Femur (tissue), 1 donor: ENCODE results near the gene PBRM1.

ENCODE experiments used
- DNase-seq: peaks from one replicate; pipeline ENCODE4 v3.0.0-alpha.2; 2017

The PBRM1 gene

GRCh38 chr3:52655895-52656294, 29.8 kb downstream of the PBRM1 start:
- no peak for DNase-seq

GRCh38 chr3:52651592-52651991, 34.1 kb downstream of the PBRM1 start:
- no peak for DNase-seq

GRCh38 chr3:52650439-52650838, 35.3 kb downstream of the PBRM1 start:
- DNase-seq, result no peak

- DNase-seq, result no peak
Measured at GRCh38 chr3:52649461-52650210, 36.1 kb downstream of the PBRM1 start.

GRCh38 chr3:52645549-52645948, 40.2 kb downstream of the PBRM1 start:
- DNase-seq, result no peak

GRCh38 chr3:52636673-52637072, 49.0 kb downstream of the PBRM1 start:
- DNase-seq, result no peak

- no peak for DNase-seq
Measured at GRCh38 chr3:52633786-52634185, 51.9 kb downstream of the PBRM1 start.

- no peak for DNase-seq
Measured at GRCh38 chr3:52625041-52625440, 60.7 kb downstream of the PBRM1 start.

- no peak for DNase-seq
Measured at GRCh38 chr3:52623234-52623792, 62.4 kb downstream of the PBRM1 start.

- no peak for DNase-seq
Measured at GRCh38 chr3:52620580-52620979, 65.1 kb downstream of the PBRM1 start.

GRCh38 chr3:52615166-52615565, 70.5 kb downstream of the PBRM1 start:
- no peak for DNase-seq

- DNase-seq, result no peak
Measured at GRCh38 chr3:52614689-52615088, 71.0 kb downstream of the PBRM1 start.

- no peak for DNase-seq
Measured at GRCh38 chr3:52609316-52609815, 76.3 kb downstream of the PBRM1 start.

GRCh38 chr3:52608337-52608736, 77.4 kb downstream of the PBRM1 start:
- no peak for DNase-seq

- DNase-seq, result no peak
Measured at GRCh38 chr3:52606373-52607085, 79.2 kb downstream of the PBRM1 start.

- no peak for DNase-seq
Measured at GRCh38 chr3:52600258-52600657, 85.5 kb downstream of the PBRM1 start.

GRCh38 chr3:52596658-52597265, 89.0 kb downstream of the PBRM1 start:
- no peak for DNase-seq

- DNase-seq, result no peak
Measured at GRCh38 chr3:52593103-52593502, 92.6 kb downstream of the PBRM1 start.

GRCh38 chr3:52574056-52574965, 111.4 kb downstream of the PBRM1 start:
- no peak for DNase-seq

- DNase-seq, result no peak
Measured at GRCh38 chr3:52572221-52572620, 113.5 kb downstream of the PBRM1 start.

GRCh38 chr3:52570076-52570475, 115.6 kb downstream of the PBRM1 start:
- no peak for DNase-seq

- no peak for DNase-seq
Measured at GRCh38 chr3:52568069-52568468, 117.6 kb downstream of the PBRM1 start.
